ENCODE data around the gene TNNC2.

DNA sequence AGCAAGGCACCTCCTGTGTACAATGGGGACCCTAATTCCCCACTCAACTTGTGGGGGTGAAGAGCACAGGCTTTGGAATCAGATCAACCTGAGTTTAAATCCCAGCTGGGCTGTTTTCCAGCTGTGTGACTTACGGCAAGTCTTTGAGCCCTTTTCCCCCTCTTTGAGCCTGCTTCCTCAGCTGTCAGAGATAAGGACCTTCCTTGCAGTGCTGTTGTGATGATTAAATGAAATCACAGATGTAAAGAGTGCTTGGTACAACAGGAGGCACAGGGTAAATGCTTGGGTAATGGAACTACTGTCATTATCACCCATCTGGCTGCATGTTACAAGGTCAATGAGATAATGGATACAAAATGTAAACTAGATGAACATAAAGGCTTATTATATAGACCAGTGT lies 9.7 kb upstream of the TNNC2 start:
- TF ChIP-seq CTCF (IDR thresholded peaks at IDR 0.05; ENCODE audit: insufficient read depth, low read length) = no peak
- TF ChIP-seq, protein P1, sequence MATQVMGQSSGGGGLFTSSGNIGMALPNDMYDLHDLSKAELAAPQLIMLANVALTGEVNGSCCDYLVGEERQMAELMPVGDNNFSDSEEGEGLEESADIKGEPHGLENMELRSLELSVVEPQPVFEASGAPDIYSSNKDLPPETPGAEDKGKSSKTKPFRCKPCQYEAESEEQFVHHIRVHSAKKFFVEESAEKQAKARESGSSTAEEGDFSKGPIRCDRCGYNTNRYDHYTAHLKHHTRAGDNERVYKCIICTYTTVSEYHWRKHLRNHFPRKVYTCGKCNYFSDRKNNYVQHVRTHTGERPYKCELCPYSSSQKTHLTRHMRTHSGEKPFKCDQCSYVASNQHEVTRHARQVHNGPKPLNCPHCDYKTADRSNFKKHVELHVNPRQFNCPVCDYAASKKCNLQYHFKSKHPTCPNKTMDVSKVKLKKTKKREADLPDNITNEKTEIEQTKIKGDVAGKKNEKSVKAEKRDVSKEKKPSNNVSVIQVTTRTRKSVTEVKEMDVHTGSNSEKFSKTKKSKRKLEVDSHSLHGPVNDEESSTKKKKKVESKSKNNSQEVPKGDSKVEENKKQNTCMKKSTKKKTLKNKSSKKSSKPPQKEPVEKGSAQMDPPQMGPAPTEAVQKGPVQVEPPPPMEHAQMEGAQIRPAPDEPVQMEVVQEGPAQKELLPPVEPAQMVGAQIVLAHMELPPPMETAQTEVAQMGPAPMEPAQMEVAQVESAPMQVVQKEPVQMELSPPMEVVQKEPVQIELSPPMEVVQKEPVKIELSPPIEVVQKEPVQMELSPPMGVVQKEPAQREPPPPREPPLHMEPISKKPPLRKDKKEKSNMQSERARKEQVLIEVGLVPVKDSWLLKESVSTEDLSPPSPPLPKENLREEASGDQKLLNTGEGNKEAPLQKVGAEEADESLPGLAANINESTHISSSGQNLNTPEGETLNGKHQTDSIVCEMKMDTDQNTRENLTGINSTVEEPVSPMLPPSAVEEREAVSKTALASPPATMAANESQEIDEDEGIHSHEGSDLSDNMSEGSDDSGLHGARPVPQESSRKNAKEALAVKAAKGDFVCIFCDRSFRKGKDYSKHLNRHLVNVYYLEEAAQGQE (IDR thresholded peaks at IDR 0.05; ENCODE audit: insufficient replicate concordance, low read depth) = no peak

All from HL-60 (cell line).